IMR-90 (cell line): ENCODE data around the gene CAPS2. TPM values are rescaled to one million over a fixed set of nuclear protein-coding genes. Genes with fewer than 3 reads are reported as not detected.

ENCODE experiments used
- ATAC-seq: fragments of 200-7000 bp; cut with Tn5 transposase; 2 replicates; pipeline ENCODE4 v1.9.1; 2020; ENCODE audit warnings: low read depth, mild to moderate bottlenecking, moderate library complexity
- BruUV-seq: library from RNA; stranded (reverse); fragments of 400-500 nt; replicated peaks from 2 replicates; lab custom pipeline; 2021; lab: Mats Ljungman, UMichigan
- CTCF ChIA-PET: fragments of 300-600 bp; formaldehyde crosslinking; extraction: SDS; loops from one replicate; lab custom pipeline; 2021; ENCODE audit warnings: antibody characterized with exemption; lab: Yijun Ruan, JAX
- POLR2A ChIA-PET: fragments of 300-600 bp; sonication (Branson Sonifier 250); formaldehyde crosslinking; loops from one replicate; lab custom pipeline; 2022; ENCODE audit warnings: antibody characterized with exemption; ENCODE audit not compliant: unreplicated experiment; lab: Charles Lee
- DNase-seq: peaks from one replicate; pipeline ENCODE4 v3.0.0; 2013
- H2AFZ ChIP-seq: replicated peaks from 2 replicates; pipeline ENCODE3; 2013; ENCODE audit warnings: low read length, mild to moderate bottlenecking; ENCODE audit not compliant: poor library complexity
- H2AK5ac ChIP-seq: 2 replicates; pipeline ENCODE4 v1.6.1; 2013; ENCODE audit warnings: low read depth, low read length, inconsistent platforms
- H2AK9ac ChIP-seq: replicated peaks from 2 replicates; pipeline ENCODE3; 2013; ENCODE audit warnings: mild to moderate bottlenecking, low read depth, low read length, moderate library complexity; ENCODE audit not compliant: poor library complexity
- H2BK120ac ChIP-seq: 2 replicates; pipeline ENCODE4 v1.6.1; 2013; ENCODE audit warnings: low read depth, low read length, inconsistent platforms
- H2BK15ac ChIP-seq: 3 replicates; pipeline ENCODE4 v1.6.1; 2013; ENCODE audit warnings: low read depth, low read length, inconsistent platforms
- H2BK20ac ChIP-seq: 2 replicates; pipeline ENCODE4 v1.6.1; 2013; ENCODE audit warnings: low read depth, mild to moderate bottlenecking, inconsistent platforms, low read length, moderate library complexity
- H2BK5ac ChIP-seq: 2 replicates; pipeline ENCODE4 v1.6.1; 2013; ENCODE audit warnings: mild to moderate bottlenecking, low read depth, low read length, inconsistent platforms; ENCODE audit not compliant: poor library complexity, severe bottlenecking
- H3K14ac ChIP-seq: replicated peaks from 2 replicates; pipeline ENCODE4 v1.6.1; 2013; ENCODE audit warnings: low read depth, low read length, inconsistent platforms
- H3K18ac ChIP-seq: 2 replicates; pipeline ENCODE4 v1.6.1; 2013; ENCODE audit warnings: low read depth, low read length, control low read depth
- H3K23ac ChIP-seq: 2 replicates; pipeline ENCODE4 v1.6.1; 2013; ENCODE audit warnings: low read depth, low read length, inconsistent platforms
- H3K27ac ChIP-seq: 2 replicates; pipeline ENCODE4 v1.5.1; 2013; ENCODE audit warnings: mild to moderate bottlenecking, control low read depth, low read length; ENCODE audit not compliant: insufficient read depth
- H3K27me3 ChIP-seq: 2 replicates; pipeline ENCODE4 v1.6.1; 2013; ENCODE audit warnings: low read length; ENCODE audit not compliant: control insufficient read depth, insufficient read depth
- H3K36me3 ChIP-seq: 2 replicates; pipeline ENCODE4 v1.6.1; 2013; ENCODE audit warnings: low read length, mixed read lengths; ENCODE audit not compliant: control insufficient read depth, insufficient read depth
- H3K4ac ChIP-seq: 2 replicates; pipeline ENCODE4 v1.6.1; 2013; ENCODE audit warnings: low read depth, low read length, inconsistent platforms
- H3K4me1 ChIP-seq: 2 replicates; pipeline ENCODE4 v1.6.1; 2013; ENCODE audit warnings: low read length, mixed read lengths; ENCODE audit not compliant: control insufficient read depth, insufficient read depth
- H3K4me2 ChIP-seq: 2 replicates; pipeline ENCODE4 v1.6.1; 2013; ENCODE audit warnings: low read depth, mild to moderate bottlenecking, control low read depth, low read length, moderate library complexity
- H3K4me3 ChIP-seq: 2 replicates; pipeline ENCODE4 v1.5.1; 2013; ENCODE audit warnings: low read depth, mild to moderate bottlenecking, control low read depth, low read length, moderate library complexity; ENCODE audit not compliant: insufficient read depth
- H3K56ac ChIP-seq: 2 replicates; pipeline ENCODE4 v1.6.1; 2013; ENCODE audit warnings: low read length, inconsistent platforms; ENCODE audit not compliant: insufficient read depth; ENCODE audit errors: extremely low read depth
- H3K79me1 ChIP-seq, 2 experiments: 2 replicates each; pipeline ENCODE4 v1.6.1; 2013; ENCODE audit warnings: low read length in 2 of 2, inconsistent platforms in 1 of 2, low read depth in 1 of 2
- H3K9ac ChIP-seq: 2 replicates; pipeline ENCODE4 v1.6.1; 2013; ENCODE audit warnings: low read depth, low read length, control low read depth
- H3K9me1 ChIP-seq: 2 replicates; pipeline ENCODE4 v1.6.1; 2013; ENCODE audit warnings: low read length, inconsistent platforms; ENCODE audit not compliant: insufficient read depth
- H3K9me3 ChIP-seq: 2 replicates; pipeline ENCODE4 v1.6.1; 2013; ENCODE audit warnings: low read length; ENCODE audit not compliant: control insufficient read depth, insufficient read depth
- H4K20me1 ChIP-seq: 2 replicates; pipeline ENCODE4 v1.6.1; 2013; ENCODE audit warnings: low read length, inconsistent platforms; ENCODE audit not compliant: insufficient read depth
- H4K5ac ChIP-seq: 2 replicates; pipeline ENCODE4 v1.6.1; 2013; ENCODE audit warnings: mild to moderate bottlenecking, low read depth, low read length, control low read depth
- H4K8ac ChIP-seq, 2 experiments: 2 replicates each; pipeline ENCODE4 v1.6.1; 2013; ENCODE audit warnings: low read depth in 2 of 2, low read length in 2 of 2, control low read depth in 1 of 2, inconsistent platforms in 1 of 2
- H4K91ac ChIP-seq: 2 replicates; pipeline ENCODE4 v1.6.1; 2013; ENCODE audit warnings: low read depth, low read length, inconsistent platforms; ENCODE audit not compliant: insufficient read depth
- BHLHE40 ChIP-seq: fragments of 150-350 bp; IDR thresholded peaks from 2 replicates; pipeline ENCODE4 v1.6.1; 2016; ENCODE audit warnings: mild to moderate bottlenecking, low read depth, low read length
- CHD1 ChIP-seq: IDR thresholded peaks from 2 replicates; pipeline ENCODE4 v1.6.1; 2012; ENCODE audit warnings: low read depth, low read length, improper control_type of control experiment
- FOS ChIP-seq: fragments of 150-350 bp; IDR thresholded peaks from 2 replicates; pipeline ENCODE4 v1.6.1; 2016; ENCODE audit warnings: low read depth, low read length
- MAFK ChIP-seq: IDR thresholded peaks from 2 replicates; pipeline ENCODE4 v1.6.1; 2012; ENCODE audit warnings: low read depth, low read length, improper control_type of control experiment
- MAZ ChIP-seq: IDR thresholded peaks from 2 replicates; pipeline ENCODE4 v1.6.1; 2012; ENCODE audit warnings: low read depth, mild to moderate bottlenecking, low read length, improper control_type of control experiment, moderate library complexity, borderline replicate concordance
- MXI1 ChIP-seq: IDR thresholded peaks from 2 replicates; pipeline ENCODE4 v1.6.1; 2012; ENCODE audit warnings: low read depth, mild to moderate bottlenecking, low read length, moderate library complexity, borderline replicate concordance
- NFE2L2 ChIP-seq: fragments of 150-350 bp; IDR thresholded peaks from 2 replicates; pipeline ENCODE4 v1.6.1; 2016; ENCODE audit warnings: low read depth, mild to moderate bottlenecking, low read length
- POLR2A ChIP-seq: IDR thresholded peaks from 2 replicates; pipeline ENCODE4 v1.6.1; 2012; ENCODE audit warnings: mild to moderate bottlenecking, low read depth, low read length
- RCOR1 ChIP-seq: IDR thresholded peaks from 2 replicates; pipeline ENCODE4 v1.6.1; 2012; ENCODE audit warnings: mild to moderate bottlenecking, low read length, improper control_type of control experiment; ENCODE audit not compliant: insufficient replicate concordance
- RFX5 ChIP-seq: IDR thresholded peaks from 2 replicates; pipeline ENCODE4 v1.8.0; 2012; ENCODE audit warnings: low read depth, mild to moderate bottlenecking, low read length, moderate library complexity
- SMC3 ChIP-seq: fragments of 150-350 bp; IDR thresholded peaks from 2 replicates; pipeline ENCODE4 v1.6.1; 2016; ENCODE audit warnings: low read depth, mild to moderate bottlenecking, antibody characterized with exemption, low read length, moderate library complexity
- WGBS, 2 experiments: methylation state at CpG; one replicate each; pipeline versions ENCODE4 v1.1.5 to v1.1.7; 2013; ENCODE audit warnings: missing lambda C conversion rate in 2 of 2; ENCODE audit not compliant: insufficient read length in 1 of 2; ENCODE audit errors: extremely low coverage in 2 of 2; 5-methylcytosine and 5-hydroxymethylcytosine counted together
- dilution Hi-C: fragments of 300-500 bp; cut with HindIII; formaldehyde crosslinking; loops from one replicate; pipeline ENCODE4 v1.14.3; 2018; ENCODE audit warnings: low sequenced_read_pairs; ENCODE audit not compliant: unreplicated experiment
- in situ Hi-C: fragments of 300-500 bp; cut with MboI; formaldehyde crosslinking; loops from 3 replicates; pipeline ENCODE4 v1.14.3; 2019; ENCODE audit warnings: low sequenced_read_pairs, inconsistent platforms, mixed read lengths
- intact Hi-C: fragments of 100-400 bp; cut with micrococcal nuclease; formaldehyde crosslinking; loops from 2 replicates; pipeline ENCODE4 v1.10.0; 2022
- polyA plus RNA-seq, 3 experiments: library from polyadenylated mRNA; depleted of rRNA; stranded (reverse); fragments of >200 nt; gene quantifications; 2 replicates each; pipeline ENCODE4 v1.2.3, GENCODE V29; 2012; ENCODE audit warnings: low replicate concordance in 1 of 3
- total RNA-seq: library from RNA; depleted of rRNA; stranded (reverse); fragments of >200 nt; gene quantifications from 2 replicates; pipeline ENCODE4 v1.2.3, GENCODE V29; 2012
- TF ChIP-seq, protein P1 (sequence below): fragments of 150-350 bp; IDR thresholded peaks from 2 replicates; pipeline ENCODE4 v1.6.1; 2017; ENCODE audit warnings: mild to moderate bottlenecking, antibody characterized with exemption, low read length, low read depth
- TF ChIP-seq, protein P2 (sequence below): fragments of 150-350 bp; IDR thresholded peaks from 2 replicates; pipeline ENCODE4 v1.6.1; 2016; ENCODE audit warnings: low read depth, mild to moderate bottlenecking, low read length, moderate library complexity, borderline replicate concordance
- TF ChIP-seq, protein P3 (sequence below): conservative IDR thresholded peaks from 2 replicates; pipeline ENCODE4 v1.5.1; 2012; ENCODE audit warnings: mild to moderate bottlenecking, low read depth, low read length, improper control_type of control experiment

CAPS2 gene
- total and polyA plus RNA-seq, 2 of the 4 experiments (the other 2 are of a cell fraction): 1.2 to 2.7 TPM

GRCh38 chr12:75271576-75271975 lies 58.5 kb downstream of the CAPS2 start:
- intact Hi-C loops: no loop called here
- TF ChIP-seq RCOR1 (no peak), FOS (no peak), MAZ (no peak), BHLHE40 (no peak), RFX5 (no peak), CHD1 (no peak), MAFK (no peak), SMC3 (no peak), NFE2L2 (no peak), MXI1 (no peak), POLR2A (no peak)
- TF ChIP-seq, protein P1, sequence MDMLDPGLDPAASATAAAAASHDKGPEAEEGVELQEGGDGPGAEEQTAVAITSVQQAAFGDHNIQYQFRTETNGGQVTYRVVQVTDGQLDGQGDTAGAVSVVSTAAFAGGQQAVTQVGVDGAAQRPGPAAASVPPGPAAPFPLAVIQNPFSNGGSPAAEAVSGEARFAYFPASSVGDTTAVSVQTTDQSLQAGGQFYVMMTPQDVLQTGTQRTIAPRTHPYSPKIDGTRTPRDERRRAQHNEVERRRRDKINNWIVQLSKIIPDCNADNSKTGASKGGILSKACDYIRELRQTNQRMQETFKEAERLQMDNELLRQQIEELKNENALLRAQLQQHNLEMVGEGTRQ: no peak
- TF ChIP-seq, protein P2, sequence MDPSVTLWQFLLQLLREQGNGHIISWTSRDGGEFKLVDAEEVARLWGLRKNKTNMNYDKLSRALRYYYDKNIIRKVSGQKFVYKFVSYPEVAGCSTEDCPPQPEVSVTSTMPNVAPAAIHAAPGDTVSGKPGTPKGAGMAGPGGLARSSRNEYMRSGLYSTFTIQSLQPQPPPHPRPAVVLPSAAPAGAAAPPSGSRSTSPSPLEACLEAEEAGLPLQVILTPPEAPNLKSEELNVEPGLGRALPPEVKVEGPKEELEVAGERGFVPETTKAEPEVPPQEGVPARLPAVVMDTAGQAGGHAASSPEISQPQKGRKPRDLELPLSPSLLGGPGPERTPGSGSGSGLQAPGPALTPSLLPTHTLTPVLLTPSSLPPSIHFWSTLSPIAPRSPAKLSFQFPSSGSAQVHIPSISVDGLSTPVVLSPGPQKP: no peak
- TF ChIP-seq, protein P3, sequence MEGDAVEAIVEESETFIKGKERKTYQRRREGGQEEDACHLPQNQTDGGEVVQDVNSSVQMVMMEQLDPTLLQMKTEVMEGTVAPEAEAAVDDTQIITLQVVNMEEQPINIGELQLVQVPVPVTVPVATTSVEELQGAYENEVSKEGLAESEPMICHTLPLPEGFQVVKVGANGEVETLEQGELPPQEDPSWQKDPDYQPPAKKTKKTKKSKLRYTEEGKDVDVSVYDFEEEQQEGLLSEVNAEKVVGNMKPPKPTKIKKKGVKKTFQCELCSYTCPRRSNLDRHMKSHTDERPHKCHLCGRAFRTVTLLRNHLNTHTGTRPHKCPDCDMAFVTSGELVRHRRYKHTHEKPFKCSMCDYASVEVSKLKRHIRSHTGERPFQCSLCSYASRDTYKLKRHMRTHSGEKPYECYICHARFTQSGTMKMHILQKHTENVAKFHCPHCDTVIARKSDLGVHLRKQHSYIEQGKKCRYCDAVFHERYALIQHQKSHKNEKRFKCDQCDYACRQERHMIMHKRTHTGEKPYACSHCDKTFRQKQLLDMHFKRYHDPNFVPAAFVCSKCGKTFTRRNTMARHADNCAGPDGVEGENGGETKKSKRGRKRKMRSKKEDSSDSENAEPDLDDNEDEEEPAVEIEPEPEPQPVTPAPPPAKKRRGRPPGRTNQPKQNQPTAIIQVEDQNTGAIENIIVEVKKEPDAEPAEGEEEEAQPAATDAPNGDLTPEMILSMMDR: no peak

More at GRCh38 chr12:75271576-75271975, 58.5 kb downstream of the CAPS2 start:
- Histone ChIP-seq H4K20me1 (no peaks in the 10 kb centered on the region), H2BK15ac (no peak overlapping the region), H3K4me1 (no peaks in the 10 kb centered on the region), H2BK5ac (no peak overlapping the region), H4K8ac (no peak overlapping the region), H3K18ac (no peak overlapping the region), H3K14ac (no peak overlapping the region), H3K36me3 (no peaks in the 10 kb centered on the region), H3K4ac (no peak overlapping the region), H4K91ac (no peak overlapping the region), H3K9me3 (no peaks in the 10 kb centered on the region), H2BK20ac (no peak overlapping the region), H2AFZ (no peak overlapping the region), H3K4me3 (no peak overlapping the region), H3K4me2 (no peak overlapping the region), H3K23ac (no peak overlapping the region), H2AK9ac (no peak overlapping the region), H4K5ac (no peak overlapping the region), H3K79me1 (no peaks in the 10 kb centered on the region), H3K9ac (no peak overlapping the region), H3K27ac (no peak overlapping the region), H2BK120ac (no peak overlapping the region), H3K27me3 (no peaks in the 10 kb centered on the region; the same call in 1 of the 2 replicates), H2AK5ac (no peak overlapping the region), H3K56ac (no peak overlapping the region), H3K9me1 (no peaks in the 10 kb centered on the region)
- ATAC-seq: no peak
- no TSS peak for BruUV-seq
- ChIA-PET CTCF (no interaction called here), POLR2A (no interaction called here)
- DNase-seq: no peak
- dilution Hi-C loops (no loop called here), in situ Hi-C loops (no loop called here)
- WGBS, 2 experiments: 60% methylated on average over 1 of the region's 5 CpGs; no CpG with 5 or more reads in 1 of the 2 experiments
